Pons (tissue), 1 donor: ENCODE measurements around the gene RARA.

Experiments used
- DNase-seq: peaks from one replicate; pipeline ENCODE4 v3.0.0-alpha.2; 2016; ENCODE audit warnings: low spot score

Gene RARA

DNA sequence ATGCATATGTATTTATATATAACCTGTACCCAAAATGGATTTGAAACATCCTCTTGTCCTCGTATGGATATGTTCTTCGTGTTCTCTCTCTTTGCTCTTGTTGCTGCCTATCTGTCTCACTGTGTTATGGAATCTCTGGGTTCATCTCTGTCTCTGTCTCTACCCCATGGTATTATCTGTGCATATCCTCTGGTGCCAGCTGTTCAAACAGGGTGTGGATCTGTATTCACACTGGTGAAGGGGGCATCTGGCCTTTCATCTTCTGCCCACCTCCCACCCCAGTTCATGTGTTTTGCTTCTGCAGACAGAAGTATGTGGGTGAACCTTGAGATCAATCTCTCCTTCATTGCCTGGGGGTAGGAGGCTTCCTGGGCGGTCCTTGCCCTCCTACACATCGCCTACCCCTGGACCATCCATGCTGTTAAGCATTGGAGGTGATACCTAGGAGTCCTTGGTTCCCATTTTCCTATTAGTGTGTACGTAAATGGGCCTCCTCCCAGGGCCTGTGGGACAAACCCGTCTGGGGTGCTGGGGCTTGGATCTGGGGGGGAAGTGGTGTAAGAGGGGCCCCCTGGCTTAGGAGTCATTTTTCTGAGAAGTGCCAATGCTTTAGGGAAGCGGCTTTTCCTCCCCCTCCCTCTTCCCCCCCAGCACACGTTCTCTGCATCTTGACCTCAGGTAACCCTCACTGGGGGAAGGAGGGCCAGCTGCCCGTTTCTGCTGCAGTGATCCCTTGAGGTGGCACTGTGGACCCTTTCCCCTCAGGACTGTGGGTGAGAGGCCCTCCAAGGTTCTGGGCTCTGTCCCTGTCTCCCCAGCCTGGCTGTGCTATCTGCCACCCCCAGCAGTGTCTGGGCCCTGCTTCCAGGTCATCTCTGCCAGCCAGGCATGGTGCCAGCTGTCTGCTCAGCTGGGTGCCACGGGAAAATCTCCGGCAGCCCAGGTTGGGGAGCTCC, 21.1 kb downstream of the RARA start:
- DNase-seq: no peak

DNA sequence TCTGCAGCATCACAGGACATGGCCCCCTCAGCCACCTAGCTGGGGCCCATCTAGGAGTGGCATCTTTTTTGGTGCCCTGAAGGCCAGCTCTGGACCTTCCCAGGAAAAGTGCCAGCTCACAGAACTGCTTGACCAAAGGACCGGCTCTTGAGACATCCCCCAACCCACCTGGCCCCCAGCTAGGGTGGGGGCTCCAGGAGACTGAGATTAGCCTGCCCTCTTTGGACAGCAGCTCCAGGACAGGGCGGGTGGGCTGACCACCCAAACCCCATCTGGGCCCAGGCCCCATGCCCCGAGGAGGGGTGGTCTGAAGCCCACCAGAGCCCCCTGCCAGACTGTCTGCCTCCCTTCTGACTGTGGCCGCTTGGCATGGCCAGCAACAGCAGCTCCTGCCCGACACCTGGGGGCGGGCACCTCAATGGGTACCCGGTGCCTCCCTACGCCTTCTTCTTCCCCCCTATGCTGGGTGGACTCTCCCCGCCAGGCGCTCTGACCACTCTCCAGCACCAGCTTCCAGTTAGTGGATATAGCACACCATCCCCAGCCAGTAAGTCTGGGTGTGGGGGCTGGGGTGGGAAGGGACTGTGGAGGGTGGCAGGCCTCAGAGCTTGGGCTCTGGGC, 22.0 kb downstream of the RARA start:
- no peak for DNase-seq

DNA sequence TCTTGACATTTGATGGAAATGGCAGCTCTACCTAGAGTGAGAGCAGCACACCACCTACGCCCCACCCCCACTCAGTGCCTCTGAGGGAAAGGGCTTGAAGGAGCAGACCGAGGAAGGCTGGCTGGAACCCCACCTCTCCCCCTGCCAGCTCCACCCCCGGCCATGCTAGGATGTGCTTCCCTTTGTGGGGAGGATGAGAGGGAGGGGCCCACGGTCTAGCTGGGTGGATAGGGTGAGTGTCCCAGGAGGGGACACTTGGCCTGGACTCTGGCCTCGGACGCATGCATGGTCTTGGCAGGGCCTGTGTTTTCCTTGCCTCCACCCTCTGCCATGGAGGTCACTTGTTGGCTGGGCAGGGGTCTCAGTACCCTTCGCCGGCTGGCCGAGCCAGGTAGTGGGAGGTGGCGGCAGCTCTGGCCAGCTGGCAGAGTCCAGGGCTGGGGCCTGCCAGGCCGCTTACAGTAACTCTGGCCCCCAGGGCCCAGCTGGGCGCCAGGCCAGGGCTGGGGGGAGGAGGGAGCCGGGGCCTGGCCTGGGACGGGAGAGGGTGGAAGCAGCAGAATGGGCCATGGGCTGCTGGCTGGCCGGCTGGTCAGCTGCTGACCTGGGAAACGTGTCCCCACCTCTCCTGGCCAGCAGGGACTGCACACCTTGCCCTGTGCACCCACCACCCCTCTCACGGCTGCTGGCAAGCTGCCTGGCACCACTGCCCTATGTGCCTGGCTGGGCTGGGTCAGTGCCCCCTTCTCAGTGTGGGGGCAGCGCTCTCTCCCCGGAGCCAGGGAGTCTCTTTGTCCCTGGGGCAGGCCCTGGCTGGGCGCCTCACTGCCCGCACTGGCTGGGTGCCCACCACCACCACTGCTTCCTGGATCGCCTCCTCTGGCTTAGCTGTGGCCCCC, 23.0 kb downstream of the RARA start:
- peak; percentile 73 for DNase-seq

DNA sequence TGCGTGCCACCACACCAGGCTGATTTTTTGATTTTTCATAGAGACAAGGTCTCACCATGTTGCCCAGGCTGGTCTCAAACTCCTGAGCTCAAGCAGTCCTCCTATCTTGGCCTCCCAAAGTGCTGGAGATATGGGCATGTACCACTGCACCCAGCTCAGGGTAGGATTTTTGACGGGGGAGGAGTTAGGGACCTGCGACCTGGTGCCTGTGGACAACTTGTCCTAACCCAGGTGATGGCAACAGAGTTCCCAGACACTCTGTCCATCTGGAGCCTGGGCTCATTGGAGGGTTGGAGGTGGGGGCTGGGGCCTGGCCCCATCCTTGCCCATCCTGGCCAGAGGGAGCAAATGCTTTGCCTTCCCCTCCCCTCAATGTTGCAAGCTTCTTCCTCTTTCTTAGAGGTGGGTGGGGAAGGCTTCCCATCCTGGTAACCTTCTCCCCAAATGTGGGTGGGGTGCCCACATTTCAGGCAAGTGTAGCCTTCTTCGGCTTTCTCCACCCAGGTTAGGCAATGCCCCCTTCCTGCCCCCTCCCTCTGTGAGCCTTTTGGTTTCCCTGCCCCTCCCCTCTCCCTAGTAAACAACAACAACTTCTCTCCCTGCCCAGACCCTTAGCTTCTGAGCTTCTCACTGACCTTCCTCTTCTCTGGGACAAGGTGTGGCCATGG, 24.9 kb downstream of the RARA start:
- no peak for DNase-seq

DNA sequence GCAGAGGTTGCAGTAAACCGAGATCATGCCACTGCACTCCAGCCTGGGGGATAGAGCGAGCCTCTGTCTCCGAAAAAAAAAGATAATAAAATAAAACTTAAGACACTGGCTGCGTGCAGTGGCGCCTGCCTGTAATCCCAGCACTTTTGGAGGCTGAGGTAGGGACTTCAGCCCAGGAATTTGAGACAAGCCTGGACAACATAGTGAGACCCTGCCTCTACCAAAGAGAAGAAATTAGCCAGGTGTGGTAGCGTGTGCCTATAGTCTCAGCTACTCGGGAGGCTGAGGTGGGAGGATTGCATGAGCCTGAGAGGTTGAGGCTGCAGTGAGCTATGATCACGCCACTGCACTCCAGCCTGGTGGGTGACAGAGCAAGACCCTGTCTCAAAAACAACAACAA, 26.6 kb downstream of the RARA start:
- no peak for DNase-seq

DNA sequence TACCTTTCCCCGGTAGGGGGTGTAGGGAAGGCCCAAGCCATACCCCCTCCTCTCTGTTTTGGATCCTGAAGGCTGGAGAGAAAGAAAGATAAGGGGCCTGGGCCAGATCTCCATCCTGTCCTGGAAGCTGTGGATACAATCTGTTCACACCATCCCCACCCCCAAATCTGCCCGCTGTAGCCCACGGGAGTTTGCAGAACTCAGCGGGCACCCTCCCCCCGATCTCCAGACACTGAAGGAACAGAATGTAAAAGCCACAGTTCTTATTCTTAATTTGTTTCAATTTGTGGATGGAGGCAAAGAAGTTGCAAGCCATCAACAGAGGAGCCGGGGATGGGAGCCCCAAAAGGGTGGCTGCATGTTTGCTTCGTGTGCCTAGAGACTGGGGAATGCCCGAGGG, 28.4 kb downstream of the RARA start:
- no peak for DNase-seq

DNA sequence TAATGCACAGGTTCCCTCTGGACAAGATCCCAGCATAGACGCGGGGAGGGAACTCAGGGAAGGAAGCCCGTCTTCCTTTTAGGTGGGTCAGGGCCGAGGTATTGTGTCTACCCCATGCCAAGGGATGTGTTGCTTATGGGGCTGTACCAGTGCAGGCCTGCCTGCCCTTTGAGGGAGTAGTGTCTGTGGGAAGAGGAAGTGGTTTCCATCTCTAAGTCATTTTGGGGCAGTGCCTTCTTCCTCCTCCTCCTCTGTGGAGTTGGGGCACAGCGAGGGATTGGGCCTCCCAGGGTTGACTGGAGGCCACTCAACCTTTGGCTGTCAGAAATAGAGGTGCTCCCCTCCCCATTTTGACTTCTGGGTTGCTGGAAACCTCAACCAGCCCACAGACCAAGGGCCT, 29.1 kb downstream of the RARA start:
- no peak for DNase-seq

DNA sequence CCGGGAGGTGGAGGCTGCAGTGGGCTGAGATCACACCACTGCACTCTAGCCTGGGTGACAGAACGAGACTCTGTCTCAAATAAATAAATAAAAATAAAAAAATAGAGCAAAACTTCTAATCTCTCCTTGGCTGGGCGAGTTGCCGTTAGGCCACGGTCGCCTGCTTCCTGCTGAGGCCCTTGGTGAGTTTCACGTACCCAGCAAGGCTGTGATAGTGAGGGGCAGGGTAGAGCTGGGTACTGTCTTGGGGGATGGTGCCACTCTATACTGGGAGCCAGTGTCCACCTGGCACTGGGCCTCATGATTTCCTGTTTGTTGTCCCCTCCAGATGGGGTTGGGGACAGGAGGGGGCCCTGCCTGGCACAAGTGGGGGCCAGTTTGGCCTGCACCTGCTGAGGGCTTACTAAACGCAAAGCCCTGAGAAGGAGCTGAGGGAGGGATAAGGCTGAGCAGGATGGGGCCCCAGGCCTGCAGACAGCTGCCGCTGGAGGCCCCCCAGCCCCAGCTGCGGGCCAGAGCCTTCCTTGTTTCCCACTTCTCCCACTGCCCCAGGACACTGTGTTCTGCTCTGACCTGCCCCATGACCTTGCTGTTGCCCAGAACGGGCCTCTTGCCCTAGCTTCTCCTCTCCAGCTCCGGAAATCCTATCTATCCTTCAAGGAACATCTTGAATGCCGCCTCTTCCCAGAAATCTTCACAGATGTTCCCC, 30.1 kb downstream of the RARA start:
- DNase-seq: no peak

DNA sequence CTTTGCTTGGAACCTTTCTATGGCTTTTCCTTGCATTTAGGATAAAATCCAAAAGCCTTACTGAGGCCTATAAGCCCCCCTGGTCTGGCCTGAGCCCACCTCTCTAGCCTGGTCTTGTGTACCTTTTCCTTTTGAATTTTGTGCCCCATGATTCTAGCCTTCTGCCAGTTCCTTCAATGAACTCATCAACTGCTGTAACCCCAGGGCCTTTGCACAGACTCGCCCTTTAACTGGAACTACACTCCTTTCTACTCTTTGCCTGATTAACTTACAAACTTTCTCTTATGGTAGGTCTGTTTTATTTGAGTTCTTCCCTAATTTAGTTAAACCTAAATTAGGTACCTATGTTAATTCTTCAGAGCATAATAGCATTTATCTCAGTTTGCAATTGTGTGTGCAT, 31.3 kb downstream of the RARA start:
- no peak for DNase-seq

DNA sequence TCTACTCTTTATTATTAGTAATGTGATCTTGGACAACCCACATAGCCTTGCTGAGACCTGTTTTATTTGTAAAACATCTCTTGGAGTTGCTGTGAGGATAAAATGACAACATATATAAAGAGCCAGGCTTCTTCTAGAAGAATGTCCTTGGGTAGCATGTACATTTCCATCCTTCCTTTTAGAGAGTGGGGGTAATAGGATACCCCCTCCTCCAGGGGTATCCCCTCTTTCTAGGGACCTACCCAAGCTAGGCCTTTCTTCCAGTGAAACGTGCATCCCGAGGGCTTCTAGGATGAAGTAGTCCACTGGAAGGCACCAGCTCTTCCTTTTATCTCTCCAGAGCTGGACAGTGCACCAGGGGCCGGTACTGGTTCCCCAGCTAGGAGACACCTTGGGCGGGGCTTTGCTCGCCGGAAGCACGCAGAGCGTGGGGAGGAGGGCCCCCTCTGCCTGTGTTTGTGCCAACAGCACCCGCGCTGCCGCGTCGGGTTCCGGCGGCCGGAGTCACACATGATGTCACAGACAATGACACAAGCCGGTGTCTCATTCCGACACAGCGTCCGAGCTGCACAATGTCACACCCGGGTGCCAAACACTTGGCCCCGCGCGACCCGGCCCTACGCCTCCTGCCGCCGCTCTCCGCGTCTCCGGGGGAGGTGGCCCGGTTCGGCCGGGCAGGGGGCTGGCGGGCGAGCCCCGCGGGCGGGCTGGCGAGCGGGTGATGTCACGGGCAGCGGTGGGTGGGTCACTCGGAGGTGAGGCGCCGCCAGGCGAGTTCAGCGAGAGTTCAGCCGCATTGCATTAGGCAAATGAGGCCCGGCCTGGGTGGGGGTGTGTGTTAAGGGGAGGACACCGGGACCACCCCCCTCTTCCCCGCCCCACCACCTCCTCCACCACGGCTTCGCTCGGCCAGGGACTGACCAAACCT, 32.2 kb downstream of the RARA start:
- DNase-seq: no peak

DNA sequence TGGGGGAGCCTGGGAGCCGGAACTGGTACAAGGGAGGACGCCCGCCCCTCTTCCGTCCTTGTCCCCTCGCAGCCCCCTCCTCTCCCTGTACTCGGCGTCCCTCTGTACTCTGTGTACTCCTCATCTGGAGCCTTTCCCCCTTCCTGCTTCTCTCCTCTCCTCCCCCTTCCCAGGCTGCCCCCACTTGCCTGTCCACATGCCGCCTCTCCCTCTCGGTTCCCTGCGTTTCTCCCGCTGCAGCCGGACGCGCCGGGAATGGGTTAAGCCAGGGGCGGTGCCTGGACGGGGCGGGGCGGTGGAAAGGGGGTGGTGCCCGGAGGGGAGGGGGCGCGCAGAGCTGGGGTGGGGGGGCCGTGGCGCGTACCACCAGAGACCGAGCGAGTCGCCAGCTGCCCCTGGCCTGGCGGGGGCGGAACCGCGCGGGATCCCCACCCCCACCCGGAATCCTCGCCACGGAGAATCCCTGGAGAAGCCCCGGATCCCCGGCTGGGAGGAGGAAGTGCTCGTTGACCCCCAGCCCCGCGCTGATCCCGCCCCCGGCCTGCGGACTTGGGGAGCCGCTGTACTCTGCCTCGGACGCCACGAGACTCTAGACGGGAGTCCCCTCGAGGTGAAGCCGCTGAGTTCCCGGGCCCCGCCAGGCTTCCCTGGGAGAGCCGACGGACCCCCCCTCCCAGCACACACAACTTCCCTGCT, 33.0 kb downstream of the RARA start:
- DNase-seq: no peak

DNA sequence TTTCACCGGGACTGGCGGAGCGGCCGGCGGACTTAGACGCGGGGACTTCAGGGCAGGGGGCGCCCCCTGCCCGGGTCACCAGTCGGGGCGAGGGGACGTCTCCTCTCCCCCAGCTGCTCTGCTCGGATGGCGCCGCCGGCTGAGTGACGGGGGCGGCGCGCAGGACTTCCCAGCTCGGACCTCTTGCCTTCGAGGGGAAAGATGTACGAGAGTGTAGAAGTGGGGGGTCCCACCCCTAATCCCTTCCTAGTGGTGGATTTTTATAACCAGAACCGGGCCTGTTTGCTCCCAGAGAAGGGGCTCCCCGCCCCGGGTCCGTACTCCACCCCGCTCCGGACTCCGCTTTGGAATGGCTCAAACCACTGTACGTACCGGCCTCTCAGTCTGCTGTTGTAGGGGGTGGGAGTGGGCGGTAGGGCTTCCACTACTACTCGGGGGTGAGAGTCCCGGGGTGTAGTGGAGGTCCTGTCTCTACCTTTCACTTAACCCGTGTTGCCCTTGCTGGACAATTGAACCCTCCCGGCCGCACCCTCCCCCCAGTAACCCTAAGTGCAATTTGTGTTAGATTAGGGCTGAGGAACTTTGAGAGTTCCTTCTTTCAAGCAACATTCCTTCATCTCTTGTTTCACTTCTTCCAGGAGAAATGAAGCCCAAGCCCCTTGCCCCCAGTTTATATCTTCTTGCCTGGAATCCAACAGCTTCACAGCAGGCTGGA, 33.7 kb downstream of the RARA start:
- DNase-seq: no peak

DNA sequence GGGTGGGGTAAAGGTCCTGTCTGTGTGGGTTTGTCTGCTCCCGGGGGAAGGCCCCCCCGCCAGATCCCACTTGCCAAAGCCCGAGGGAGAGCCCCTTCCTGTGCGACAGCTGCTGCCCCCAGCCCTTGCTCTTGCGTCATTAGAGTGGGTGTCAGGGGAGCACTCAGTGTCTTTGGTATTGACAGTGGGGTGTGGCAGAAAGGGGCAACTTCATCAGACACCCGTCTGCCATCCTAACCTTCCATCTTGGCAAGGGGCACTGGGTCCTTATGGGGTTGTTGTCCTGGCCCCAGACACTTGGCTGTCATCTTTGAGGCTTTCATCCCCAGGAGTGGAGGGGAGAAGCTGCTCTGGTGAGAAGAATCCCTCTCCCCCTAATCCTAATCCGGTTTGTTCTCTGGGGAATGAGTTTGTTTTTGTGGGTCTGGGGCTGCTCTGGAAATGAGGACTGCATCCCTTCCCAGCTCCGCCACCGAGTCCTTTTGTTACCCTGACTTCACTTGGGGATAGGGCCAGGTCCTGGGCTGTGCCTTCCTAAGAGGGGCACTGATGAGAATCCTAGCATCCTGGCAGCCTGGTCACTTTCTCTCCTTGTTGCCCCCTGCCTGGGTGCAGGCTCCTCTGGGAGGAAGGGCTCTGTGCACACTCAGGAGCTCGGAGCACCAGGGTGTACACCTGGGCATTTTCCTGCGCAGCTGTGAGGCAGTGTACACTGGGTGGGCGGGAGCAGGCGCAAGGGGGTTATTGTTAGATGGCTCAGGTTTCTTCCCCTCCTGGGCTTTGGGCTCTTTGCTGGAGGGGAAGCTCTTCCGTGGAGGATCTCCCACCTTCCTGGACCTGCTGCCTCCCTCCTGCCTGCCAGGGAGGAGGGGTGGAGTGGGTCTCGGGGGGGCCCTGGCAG, 34.5 kb downstream of the RARA start:
- no peak for DNase-seq

DNA sequence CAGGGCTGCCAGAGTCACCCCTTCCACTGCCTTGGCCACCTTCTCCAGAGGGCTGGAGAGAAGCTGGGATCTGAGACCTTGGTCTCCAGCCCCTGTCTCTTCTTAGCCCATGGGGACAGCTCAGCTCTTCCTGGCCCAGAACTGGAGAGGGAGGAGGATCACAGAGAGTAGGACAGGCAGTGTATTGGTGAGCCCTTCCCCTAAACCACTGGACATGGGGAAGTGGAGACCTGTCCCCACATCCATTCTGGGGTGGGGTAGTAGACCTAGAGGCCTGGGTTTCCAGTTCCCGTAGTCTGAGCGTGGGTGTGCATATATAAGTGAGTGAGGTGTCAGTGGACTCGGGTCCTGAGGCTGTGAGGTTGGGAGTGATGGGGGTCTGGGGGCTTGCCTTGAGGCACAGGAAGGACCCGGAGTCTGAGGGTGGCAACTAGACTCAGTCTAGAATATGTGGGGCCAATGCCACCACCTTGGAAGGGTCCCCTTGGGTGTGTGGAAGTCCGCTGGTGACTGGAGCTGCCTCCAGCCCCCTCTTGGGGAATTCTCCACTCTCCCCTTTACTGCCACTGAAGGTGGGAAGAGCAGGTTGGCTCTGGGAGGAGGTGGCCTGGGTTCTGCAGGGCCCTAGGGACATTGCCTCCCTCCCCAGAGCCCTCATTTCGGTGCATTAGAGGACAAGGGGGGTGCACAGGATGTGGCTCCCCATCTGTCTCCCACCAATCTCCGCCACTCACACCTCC, 35.6 kb downstream of the RARA start:
- no peak for DNase-seq

DNA sequence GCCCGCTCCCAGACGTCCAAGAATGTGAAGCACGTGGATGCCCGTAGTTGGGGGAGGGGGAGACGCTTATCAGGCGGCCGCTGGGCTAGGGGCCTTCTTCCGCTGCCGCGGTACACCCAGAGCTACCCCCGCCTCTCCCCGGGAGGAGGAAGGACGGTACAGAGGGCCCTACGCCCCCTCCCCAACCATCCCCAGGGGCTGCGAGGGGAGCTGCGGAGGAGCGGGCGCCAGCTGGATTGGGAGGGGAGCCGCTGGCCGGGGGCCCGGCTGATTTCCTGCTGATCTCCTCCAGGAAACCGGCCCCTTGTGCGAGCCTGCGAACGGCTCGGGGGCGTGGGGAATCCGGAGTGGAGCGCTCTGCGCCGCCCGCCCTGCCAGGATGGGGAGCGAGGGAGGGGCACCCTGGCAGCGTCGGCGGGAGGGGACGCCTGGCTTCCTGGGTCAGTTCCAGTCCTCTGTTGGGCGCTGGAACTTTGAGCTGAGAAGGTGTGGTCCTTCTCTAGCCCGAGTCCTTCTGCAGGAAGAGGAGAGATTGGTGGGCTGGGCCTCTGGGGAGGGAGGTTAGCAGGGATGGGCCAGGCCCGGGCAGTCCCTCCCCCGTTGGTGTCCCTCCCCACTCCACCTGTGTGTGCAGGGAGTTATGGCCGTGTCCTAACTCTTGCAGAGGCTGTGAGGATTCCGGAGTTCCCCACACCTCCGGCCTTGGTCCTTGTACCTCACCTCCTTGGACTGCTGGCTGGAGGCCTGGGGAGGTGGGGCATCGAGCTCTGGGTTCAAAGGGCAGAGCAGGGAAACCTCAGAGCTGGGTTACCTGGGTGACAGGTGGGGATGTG, 36.4 kb downstream of the RARA start:
- no peak for DNase-seq
